Esophagus squamous epithelium (tissue), 4 donors: ENCODE results near the gene CTAGE8.
"Not testable (repeated sequence)": the region's sequence is repeated elsewhere in the genome, so short reads cannot be mapped to it uniquely, and the experiment has no call there.

ENCODE experiments used
- POLR2A ChIP-seq, 4 donors: fragments of 450-650 bp; IDR thresholded peaks; one replicate each; pipeline ENCODE4 v1.6.1; 2017; ENCODE audit warnings: antibody characterized with exemption in 4 of 4, mild to moderate bottlenecking in 4 of 4, moderate library complexity in 3 of 4
- TF ChIP-seq, protein P1 (sequence below), 6 experiments: fragments of 450-650 bp in 4 of 6; fragments of 200-600 bp in 2 of 6; sonication (generic) in 2 of 6; IDR thresholded peaks; one replicate each; pipeline ENCODE4 v1.5.1; 2016 to 2019; ENCODE audit warnings: antibody characterized with exemption in 6 of 6, mild to moderate bottlenecking in 4 of 6, moderate library complexity in 4 of 6

DNA sequence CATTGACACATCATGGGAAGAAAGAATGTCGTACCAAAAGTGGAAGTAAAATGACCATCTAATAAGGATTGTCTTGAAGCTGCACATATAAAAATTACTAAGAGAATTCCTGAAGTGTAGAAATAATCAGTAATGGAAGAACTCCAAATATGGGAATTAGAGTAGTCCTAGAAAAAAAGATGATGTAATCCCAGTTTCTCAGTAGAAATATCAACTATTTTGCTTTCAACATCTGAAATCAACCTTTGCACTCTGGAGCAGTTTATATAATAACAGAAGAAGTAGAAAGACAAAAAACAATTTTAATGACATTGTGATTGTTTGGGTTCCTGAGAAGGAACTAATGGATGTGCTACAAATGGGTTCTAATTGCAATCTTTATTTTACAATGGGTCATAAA, 36.0 kb downstream of the CTAGE8 start:
- TF ChIP-seq, protein P1, sequence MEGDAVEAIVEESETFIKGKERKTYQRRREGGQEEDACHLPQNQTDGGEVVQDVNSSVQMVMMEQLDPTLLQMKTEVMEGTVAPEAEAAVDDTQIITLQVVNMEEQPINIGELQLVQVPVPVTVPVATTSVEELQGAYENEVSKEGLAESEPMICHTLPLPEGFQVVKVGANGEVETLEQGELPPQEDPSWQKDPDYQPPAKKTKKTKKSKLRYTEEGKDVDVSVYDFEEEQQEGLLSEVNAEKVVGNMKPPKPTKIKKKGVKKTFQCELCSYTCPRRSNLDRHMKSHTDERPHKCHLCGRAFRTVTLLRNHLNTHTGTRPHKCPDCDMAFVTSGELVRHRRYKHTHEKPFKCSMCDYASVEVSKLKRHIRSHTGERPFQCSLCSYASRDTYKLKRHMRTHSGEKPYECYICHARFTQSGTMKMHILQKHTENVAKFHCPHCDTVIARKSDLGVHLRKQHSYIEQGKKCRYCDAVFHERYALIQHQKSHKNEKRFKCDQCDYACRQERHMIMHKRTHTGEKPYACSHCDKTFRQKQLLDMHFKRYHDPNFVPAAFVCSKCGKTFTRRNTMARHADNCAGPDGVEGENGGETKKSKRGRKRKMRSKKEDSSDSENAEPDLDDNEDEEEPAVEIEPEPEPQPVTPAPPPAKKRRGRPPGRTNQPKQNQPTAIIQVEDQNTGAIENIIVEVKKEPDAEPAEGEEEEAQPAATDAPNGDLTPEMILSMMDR (IDR thresholded peaks at IDR 0.05) = not testable (repeated sequence)
- not testable (repeated sequence) for TF ChIP-seq POLR2A (IDR thresholded peaks at IDR 0.05)
